ENCODE measurements around the gene SNRPD2. TPM values are rescaled to one million over a fixed set of nuclear protein-coding genes. Genes with fewer than 3 reads are reported as not detected.
A peak's percentile ranks its signal among the peaks of the same experiment; 100 is the strongest.

The SNRPD2 gene
- total and polyA plus RNA-seq, 8 donors, result 276 to 392 (median 334) TPM

DNA sequence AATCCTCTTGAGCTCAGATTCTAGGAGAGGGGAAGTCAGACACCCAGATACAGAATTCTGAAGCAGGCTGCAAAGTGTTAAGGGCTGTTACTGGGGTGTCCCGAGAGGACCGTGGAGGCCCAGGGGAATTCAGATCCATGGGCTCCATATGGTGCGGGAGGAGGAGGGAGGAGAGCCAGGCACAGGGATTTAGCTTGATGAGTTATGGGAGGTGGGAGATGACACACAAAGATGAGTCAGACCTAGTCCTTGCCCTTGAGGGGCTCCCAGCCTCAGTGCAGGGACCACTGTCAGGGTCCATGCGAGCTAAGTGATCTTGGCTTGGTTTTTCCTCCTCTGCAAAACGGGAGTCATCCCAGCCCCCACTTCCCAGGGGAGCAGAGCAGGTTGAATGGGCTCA is 38.1 kb downstream of the SNRPD2 start:
- DNase-seq, result no peak
- no peak overlapping the region for H3K27ac ChIP-seq
- no peaks in the 10 kb centered on the region for H3K4me1 ChIP-seq
- H3K9me3 ChIP-seq, result no peaks in the 10 kb centered on the region
- H3K27me3 ChIP-seq, result peaks cover 0 to 4% of the 10 kb centered on the region in 2 donors
- H3K4me3 ChIP-seq, result no peak overlapping the region
- intact Hi-C loops (cut with DNase I), result no loop called here
- ATAC-seq, result no peak
- TF ChIP-seq, protein P1, sequence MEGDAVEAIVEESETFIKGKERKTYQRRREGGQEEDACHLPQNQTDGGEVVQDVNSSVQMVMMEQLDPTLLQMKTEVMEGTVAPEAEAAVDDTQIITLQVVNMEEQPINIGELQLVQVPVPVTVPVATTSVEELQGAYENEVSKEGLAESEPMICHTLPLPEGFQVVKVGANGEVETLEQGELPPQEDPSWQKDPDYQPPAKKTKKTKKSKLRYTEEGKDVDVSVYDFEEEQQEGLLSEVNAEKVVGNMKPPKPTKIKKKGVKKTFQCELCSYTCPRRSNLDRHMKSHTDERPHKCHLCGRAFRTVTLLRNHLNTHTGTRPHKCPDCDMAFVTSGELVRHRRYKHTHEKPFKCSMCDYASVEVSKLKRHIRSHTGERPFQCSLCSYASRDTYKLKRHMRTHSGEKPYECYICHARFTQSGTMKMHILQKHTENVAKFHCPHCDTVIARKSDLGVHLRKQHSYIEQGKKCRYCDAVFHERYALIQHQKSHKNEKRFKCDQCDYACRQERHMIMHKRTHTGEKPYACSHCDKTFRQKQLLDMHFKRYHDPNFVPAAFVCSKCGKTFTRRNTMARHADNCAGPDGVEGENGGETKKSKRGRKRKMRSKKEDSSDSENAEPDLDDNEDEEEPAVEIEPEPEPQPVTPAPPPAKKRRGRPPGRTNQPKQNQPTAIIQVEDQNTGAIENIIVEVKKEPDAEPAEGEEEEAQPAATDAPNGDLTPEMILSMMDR (IDR thresholded peaks at IDR 0.05), result no peak
- no peaks in the 10 kb centered on the region for H3K36me3 ChIP-seq

DNA sequence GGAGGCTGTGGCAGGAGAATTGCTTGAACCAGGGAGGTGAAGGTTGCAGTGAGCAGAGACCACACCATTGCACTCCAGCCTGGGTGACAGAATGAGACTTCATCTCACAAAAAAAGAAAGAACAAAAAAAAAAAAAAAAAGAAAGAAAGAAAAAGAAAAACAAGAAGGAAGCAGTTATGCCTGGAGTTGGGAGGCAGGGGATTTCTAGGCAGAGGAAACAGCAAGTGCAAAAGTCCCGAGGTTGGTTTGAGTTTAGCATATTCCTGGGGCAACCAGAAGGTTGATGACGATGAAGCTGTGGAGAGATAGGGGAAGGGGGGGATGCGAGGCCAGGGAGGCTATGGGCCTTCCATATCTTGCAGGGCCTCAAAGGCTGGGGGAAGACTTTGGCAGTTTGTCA is 41.0 kb downstream of the SNRPD2 start:
- no peak for ATAC-seq
- intact Hi-C loops (cut with DNase I), result no loop called here
- no peak for DNase-seq
- TF ChIP-seq, protein P1 (IDR thresholded peaks at IDR 0.05), result no peak
- H3K27ac ChIP-seq, result no peak overlapping the region
- no peaks in the 10 kb centered on the region for H3K9me3 ChIP-seq
- no peak overlapping the region for H3K4me3 ChIP-seq
- H3K4me1 ChIP-seq, result peaks cover 3 to 7% of the 10 kb centered on the region in 2 donors
- no peaks in the 10 kb centered on the region for H3K36me3 ChIP-seq
- H3K27me3 ChIP-seq, result peaks cover under 1 to 14% of the 10 kb centered on the region in 2 donors

DNA sequence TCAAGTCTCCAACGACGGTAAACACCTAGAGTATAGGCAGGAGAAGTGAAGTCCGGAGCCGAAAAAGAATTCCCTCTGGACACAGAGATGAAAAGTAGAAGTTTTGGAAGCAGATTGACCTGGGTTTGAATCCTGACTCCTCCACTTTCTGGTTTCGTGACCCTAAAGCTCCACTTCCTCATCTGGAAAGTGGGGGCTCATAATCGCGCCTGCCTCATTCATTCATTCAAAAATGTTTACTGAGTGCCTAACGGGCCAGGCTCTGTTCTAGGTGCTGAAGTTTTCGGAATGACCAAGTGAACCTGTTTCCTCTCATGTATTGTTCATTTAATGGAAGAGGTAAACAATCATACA is 45.4 kb downstream of the SNRPD2 start:
- peaks cover 14 to 35% of the 10 kb centered on the region in 2 donors for H3K4me1 ChIP-seq
- H3K4me3 ChIP-seq, result peak overlapping the region in 1 of 2 donors; percentile 46
- intact Hi-C loops (cut with DNase I), result no loop called here
- no peak for ATAC-seq
- DNase-seq, result no peak
- no peak overlapping the region for H3K27ac ChIP-seq
- TF ChIP-seq, protein P1 (IDR thresholded peaks at IDR 0.05), result no peak
- H3K36me3 ChIP-seq, result no peaks in the 10 kb centered on the region
- no peaks in the 10 kb centered on the region for H3K9me3 ChIP-seq
- H3K27me3 ChIP-seq, result peaks cover 4 to 39% of the 10 kb centered on the region in 2 donors

DNA sequence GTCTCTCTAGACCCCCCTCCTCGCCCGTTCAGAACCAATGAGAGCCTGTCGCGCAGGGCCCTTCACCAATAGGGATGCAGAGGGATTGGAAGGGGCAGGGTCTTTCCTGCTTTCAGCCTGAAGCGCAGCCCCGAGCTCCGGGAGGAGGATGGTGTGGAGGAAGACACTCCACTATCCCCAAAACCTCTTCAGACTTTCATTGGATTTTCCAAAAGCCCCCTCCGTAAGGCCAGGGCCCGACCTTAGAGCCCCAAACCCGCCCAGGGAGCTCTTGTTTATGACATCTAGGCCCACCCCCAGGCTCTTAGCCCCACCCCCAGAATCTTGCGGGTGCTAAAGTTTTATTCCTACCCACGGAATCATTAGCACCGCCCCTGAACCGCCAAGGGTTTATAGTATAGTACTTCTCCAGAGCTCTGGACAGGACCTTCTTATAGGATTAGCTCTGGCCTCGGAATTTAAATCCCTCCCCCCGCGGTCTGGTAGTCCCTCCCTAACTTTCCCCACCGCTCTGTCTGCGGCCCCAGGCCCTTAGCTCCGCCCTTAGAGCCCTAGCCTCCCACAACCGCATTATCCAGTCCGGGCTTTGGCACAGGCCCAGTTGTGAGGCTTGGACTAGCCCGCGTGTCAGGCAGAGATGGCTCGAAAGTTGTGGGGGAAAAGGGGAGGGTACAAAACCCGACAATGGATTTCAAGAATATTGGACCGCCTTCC is 46.0 kb downstream of the SNRPD2 start:
- ATAC-seq, result peak; percentile 37
- no peaks in the 10 kb centered on the region for H3K36me3 ChIP-seq
- intact Hi-C loops (cut with DNase I), result no loop called here

DNA sequence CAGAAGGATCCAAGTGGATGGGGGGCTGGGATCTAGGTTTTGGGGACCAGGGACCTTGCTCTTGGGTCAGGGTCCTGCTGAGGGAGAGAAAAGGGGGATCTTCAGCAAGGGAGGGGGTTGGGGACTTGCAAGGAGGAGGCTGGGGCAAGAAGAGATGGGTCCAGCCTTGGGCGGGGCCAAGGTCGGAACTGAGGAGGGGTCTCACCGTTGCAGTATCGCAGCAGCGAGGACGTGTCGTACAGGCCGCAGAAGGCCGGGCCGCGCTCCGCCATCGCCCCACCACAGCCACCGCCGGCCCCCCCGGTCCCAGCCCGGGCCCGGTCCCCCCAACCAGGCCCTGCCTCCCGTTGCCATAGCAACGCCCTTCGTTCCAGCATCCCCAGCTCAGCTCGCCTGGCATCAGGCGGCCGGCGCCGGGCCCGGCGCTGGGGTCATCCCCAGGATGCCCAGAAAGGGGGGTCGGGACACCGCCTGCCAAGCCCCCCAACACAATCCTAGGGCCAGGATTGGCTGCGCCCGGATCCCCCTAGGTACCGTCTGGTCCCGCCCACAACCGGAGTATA is 46.6 kb downstream of the SNRPD2 start:
- TF ChIP-seq, protein P1 (IDR thresholded peaks at IDR 0.05), result no peak
- DNase-seq, result peak in 2 of 4 donors; percentile 33 to 80
- ATAC-seq, result no peak
- peak overlapping the region in 1 of 2 donors; percentile 46 for H3K4me3 ChIP-seq
- intact Hi-C loops (cut with DNase I), result no loop called here
- no peaks in the 10 kb centered on the region for H3K9me3 ChIP-seq
- peaks cover 14 to 46% of the 10 kb centered on the region in 2 donors for H3K4me1 ChIP-seq
- H3K36me3 ChIP-seq, result no peaks in the 10 kb centered on the region
- peak overlapping the region in 1 of 2 donors; percentile 23 for H3K27ac ChIP-seq
- peaks cover 4 to 39% of the 10 kb centered on the region in 2 donors for H3K27me3 ChIP-seq

More for the DNA sequence above, 46.0 kb downstream of the SNRPD2 start:
- H3K4me1 ChIP-seq, result peaks cover 14 to 40% of the 10 kb centered on the region in 2 donors
- no peaks in the 10 kb centered on the region for H3K9me3 ChIP-seq
- H3K27ac ChIP-seq, result peak overlapping the region in 1 of 2 donors; percentile 23
- TF ChIP-seq, protein P1 (IDR thresholded peaks at IDR 0.05), result no peak
- DNase-seq, result peak in 3 of 4 donors; percentile 74 to 89 (median 76)
- H3K4me3 ChIP-seq, result peak overlapping the region; percentile 22 to 46
- H3K27me3 ChIP-seq, result peaks cover 4 to 39% of the 10 kb centered on the region in 2 donors

Measured in left lung (tissue), 10 donors.